LNCAP (cell line): ENCODE measurements around the gene EOLA1.
"Not testable (repeated sequence)": the region's sequence is repeated elsewhere in the genome, so short reads cannot be mapped to it uniquely, and the experiment has no call there.

Experiments used
- CTCF ChIP-seq: fragments of 450-650 bp; IDR thresholded peaks from 2 replicates; pipeline ENCODE4 v1.5.1; 2017; ENCODE audit warnings: mild to moderate bottlenecking

The EOLA1 gene

GRCh38 chrX:149570668-149571067, 29.9 kb downstream of the EOLA1 start:
- no peak for TF ChIP-seq CTCF

GRCh38 chrX:149571770-149572169, 31.0 kb downstream of the EOLA1 start:
- no peak for TF ChIP-seq CTCF

GRCh38 chrX:149572743-149573142, 31.9 kb downstream of the EOLA1 start:
- TF ChIP-seq CTCF: no peak

- not testable (repeated sequence) for TF ChIP-seq CTCF
These were observed 46.5 kb downstream of the EOLA1 start, which contains the start of gene MAGEA9B for GRCh38 chrX:149587359-149587758. Gene MAGEA9B, minus strand, starts transcription at chrX:149587459. Its CDS starts 4,280 bp downstream, at chrX:149583179.

- not testable (repeated sequence) for TF ChIP-seq CTCF
These were observed 54.4 kb downstream of the EOLA1 start, which contains the start of gene HSFX2 for GRCh38 chrX:149595214-149595613. Gene HSFX2, minus strand, starts transcription at chrX:149595314. Its CDS starts 614 bp downstream, at chrX:149594700.
